ENCODE data around the gene RASGRF1. TPM values are rescaled to one million over a fixed set of nuclear protein-coding genes. Genes with fewer than 3 reads are reported as not detected.
"Not testable (repeated sequence)": the region's sequence is repeated elsewhere in the genome, so short reads cannot be mapped to it uniquely, and the experiment has no call there.

The RASGRF1 gene
- total RNA-seq, 1 experiment from 2014 or later = 0.59 TPM

DNA sequence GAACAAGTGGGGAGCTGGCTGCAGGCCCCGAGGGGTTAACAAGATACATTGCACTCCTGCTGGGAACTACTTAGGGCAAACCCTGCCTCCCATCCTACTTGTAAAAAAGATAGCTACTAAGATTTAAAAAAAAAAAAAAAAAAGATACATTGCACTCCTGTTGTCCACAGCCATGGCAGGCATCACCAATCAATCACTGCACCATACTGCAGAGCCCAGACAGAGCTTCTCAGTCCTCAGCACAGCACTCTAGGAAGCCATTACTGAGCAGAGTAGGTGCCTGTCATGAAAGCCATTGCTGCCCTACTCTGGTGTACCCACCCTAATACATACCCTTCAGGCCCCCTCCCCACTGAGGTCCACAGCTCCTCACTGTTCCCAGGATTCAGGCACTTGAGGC is 64.8 kb downstream of the RASGRF1 start:
- CTCF ChIA-PET = interaction anchor here (0.5 to 1.0 kb wide), 3 partner anchors 22 to 159 kb away, joined by 3 to 9 read pairs (median 7); no protein-coding TSS in a partner anchor

DNA sequence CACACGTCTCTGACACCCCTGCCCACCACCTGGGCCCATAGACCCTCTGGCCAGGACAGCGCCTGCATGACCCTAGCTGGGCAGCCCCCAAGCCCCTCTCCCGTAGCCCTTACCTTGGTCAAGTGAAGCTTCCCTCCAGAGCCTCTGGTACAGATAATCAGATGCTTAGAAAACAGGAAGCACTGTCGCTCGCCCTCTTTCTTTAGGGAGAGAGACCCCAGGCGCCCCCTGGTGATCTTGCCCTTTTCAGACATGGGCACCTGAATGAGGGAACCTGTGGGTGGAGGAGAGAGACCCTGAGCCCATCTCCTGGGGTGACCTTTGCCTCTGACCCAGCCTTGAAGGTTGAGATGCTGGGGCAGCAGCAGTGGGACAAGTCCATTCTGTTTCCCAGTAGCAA is 65.4 kb downstream of the RASGRF1 start:
- Histone ChIP-seq H3K36me3 (ENCODE audit: control insufficient read depth, insufficient read depth, low read length) (no peaks in the 10 kb centered on the region), H3K27ac (ENCODE audit: low read length) (no peak overlapping the region), H3K4me1 (ENCODE audit: control insufficient read depth, insufficient read depth, low read length) (no peaks in the 10 kb centered on the region), H3K4me3 (ENCODE audit: low read depth in 2 of 2, low read length in 2 of 2) (no peak overlapping the region), H3K9me3 (ENCODE audit: control insufficient read depth, insufficient read depth, low read depth, low read length) (no peaks in the 10 kb centered on the region), H3K27me3 (ENCODE audit: control insufficient read depth, insufficient read depth, low read length) (no peaks in the 10 kb centered on the region)
- ATAC-seq = no peak
- POLR2A ChIA-PET = no interaction called here
- BruUV-seq (replicated peaks) = no TSS peak
- intact Hi-C loops (cut with micrococcal nuclease; ENCODE audit: unreplicated experiment) (no loop called here), in situ Hi-C loops (cut with HindIII; ENCODE audit: low pct_unique_long_range_greater_than_20kb, low sequenced_read_pairs) (no loop called here)
- DNase-seq (ENCODE audit: low read depth, low spot score) = no peak
- no peak for TF ChIP-seq REST (IDR thresholded peaks at IDR 0.05; ENCODE audit: insufficient read depth in 1 of 2, low read depth in 2 of 2, low read length in 1 of 2)
- TF ChIP-seq SIN3A (IDR thresholded peaks at IDR 0.05; ENCODE audit: borderline replicate concordance, insufficient read depth, low read depth, low read length) = no peak
- TF ChIP-seq CTCF (IDR thresholded peaks at IDR 0.05) = no peak; the same call in 1 of the 2 replicates
- no peak for TF ChIP-seq POLR2AphosphoS5 (IDR thresholded peaks at IDR 0.05; ENCODE audit: low read depth, low read length)
- no peak for TF ChIP-seq TCF7L2 (IDR thresholded peaks at IDR 0.05; ENCODE audit: low read depth, low read length)
- CTCF ChIA-PET = interaction anchor here (0.5 to 1.0 kb wide), 3 partner anchors 21 to 159 kb away, joined by 3 to 9 read pairs (median 7); no protein-coding TSS in a partner anchor

More for the DNA sequence above, 64.8 kb downstream of the RASGRF1 start:
- no peak for DNase-seq (ENCODE audit: low read depth, low spot score)
- no peaks in the 10 kb centered on the region for H3K4me1 ChIP-seq (ENCODE audit: control insufficient read depth, insufficient read depth, low read length)
- H3K27me3 ChIP-seq (ENCODE audit: control insufficient read depth, insufficient read depth, low read length) = no peaks in the 10 kb centered on the region
- H3K27ac ChIP-seq (ENCODE audit: low read length) = no peak overlapping the region
- intact Hi-C loops (cut with micrococcal nuclease; ENCODE audit: unreplicated experiment) (no loop called here), in situ Hi-C loops (cut with HindIII; ENCODE audit: low pct_unique_long_range_greater_than_20kb, low sequenced_read_pairs) (no loop called here)
- H3K9me3 ChIP-seq (ENCODE audit: control insufficient read depth, insufficient read depth, low read depth, low read length) = no peaks in the 10 kb centered on the region
- ATAC-seq = peak; percentile 43
- POLR2A ChIA-PET = no interaction called here
- H3K4me3 ChIP-seq (ENCODE audit: low read depth in 2 of 2, low read length in 2 of 2) = no peak overlapping the region
- no peaks in the 10 kb centered on the region for H3K36me3 ChIP-seq (ENCODE audit: control insufficient read depth, insufficient read depth, low read length)
- no TSS peak for BruUV-seq (replicated peaks)
- no peak for TF ChIP-seq TCF7L2 (IDR thresholded peaks at IDR 0.05; ENCODE audit: low read depth, low read length)
- no peak for TF ChIP-seq SIN3A (IDR thresholded peaks at IDR 0.05; ENCODE audit: borderline replicate concordance, insufficient read depth, low read depth, low read length)
- no peak for TF ChIP-seq REST (IDR thresholded peaks at IDR 0.05; ENCODE audit: insufficient read depth in 1 of 2, low read depth in 2 of 2, low read length in 1 of 2)
- TF ChIP-seq CTCF (IDR thresholded peaks at IDR 0.05) = no peak
- TF ChIP-seq POLR2AphosphoS5 (IDR thresholded peaks at IDR 0.05; ENCODE audit: low read depth, low read length) = no peak

- DNase-seq (ENCODE audit: low read depth, low spot score); H3K27ac ChIP-seq (ENCODE audit: low read length); POLR2A ChIA-PET; H3K4me1 ChIP-seq (ENCODE audit: control insufficient read depth, insufficient read depth, low read length); H3K4me3 ChIP-seq (ENCODE audit: low read depth in 2 of 2, low read length in 2 of 2); BruUV-seq (replicated peaks); intact Hi-C loops (cut with micrococcal nuclease; ENCODE audit: unreplicated experiment); ATAC-seq; in situ Hi-C loops (cut with HindIII; ENCODE audit: low pct_unique_long_range_greater_than_20kb, low sequenced_read_pairs); H3K36me3 ChIP-seq (ENCODE audit: control insufficient read depth, insufficient read depth, low read length); H3K27me3 ChIP-seq (ENCODE audit: control insufficient read depth, insufficient read depth, low read length); CTCF ChIA-PET; H3K9me3 ChIP-seq (ENCODE audit: control insufficient read depth, insufficient read depth, low read depth, low read length): not testable (repeated sequence)
Observed at GRCh38 chr15:79024493-79024892, 66.1 kb downstream of the RASGRF1 start.

Measured in Panc1 (cell line).